GM21717 (cell line): Measurements from ENCODE around the gene ILDR2.

Experiments used
- ATAC-seq: cut with Tn5 transposase; IDR thresholded peaks from one replicate; pipeline ENCODE4 v1.9.1; 2021; ENCODE audit warnings: mild to moderate bottlenecking, moderate library complexity; ENCODE audit not compliant: unreplicated experiment

ILDR2 gene

DNA sequence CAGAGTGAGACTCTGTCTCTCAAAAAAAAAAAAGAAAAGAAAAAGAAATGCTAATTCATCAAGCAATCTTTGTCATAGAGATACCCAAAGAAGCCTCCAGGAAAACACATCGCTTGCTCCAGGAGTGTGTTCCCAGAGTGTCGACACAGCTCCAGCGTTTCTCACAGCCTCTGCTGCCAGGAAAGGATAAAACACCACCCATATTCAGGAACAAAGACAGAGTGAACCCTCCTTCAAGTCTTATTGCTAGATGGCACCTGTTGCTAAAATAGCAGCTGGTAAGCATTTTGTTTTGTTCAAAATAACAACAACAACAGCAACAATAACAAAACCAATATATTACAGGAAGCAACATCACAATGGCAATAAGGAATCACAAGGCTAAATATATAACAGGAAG lies 3.1 kb downstream of the ILDR2 start:
- no peak for ATAC-seq

DNA sequence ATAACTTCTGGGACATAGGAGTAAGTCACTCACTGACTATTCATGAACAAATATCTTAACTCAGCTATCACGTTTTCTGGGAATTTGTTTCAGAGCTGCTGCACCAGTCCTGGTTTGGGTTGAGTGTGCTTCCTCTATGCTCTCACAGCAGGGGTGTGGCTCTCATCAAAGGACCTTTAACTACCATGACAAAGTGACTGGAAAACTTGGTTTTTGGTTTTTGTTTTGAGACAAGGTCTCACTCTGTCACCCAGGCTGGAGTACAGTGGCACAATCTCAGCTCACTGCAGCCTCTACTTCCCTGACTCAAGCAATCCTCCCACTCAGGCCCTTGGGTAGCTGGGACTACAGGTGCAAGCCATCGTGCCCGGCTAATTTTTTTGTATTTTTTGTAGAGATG lies 4.1 kb downstream of the ILDR2 start:
- no peak for ATAC-seq

GRCh38 chr1:166969074-166969677 lies 6.2 kb downstream of the ILDR2 start:
- no peak for ATAC-seq

- ATAC-seq = no peak
Measured at GRCh38 chr1:166960858-166961474, 14.4 kb downstream of the ILDR2 start.

- ATAC-seq = no peak
Measured at GRCh38 chr1:166956872-166957271, 18.5 kb downstream of the ILDR2 start.

- no peak for ATAC-seq
Measured at GRCh38 chr1:166956057-166956850, 19.1 kb downstream of the ILDR2 start.

- no peak for ATAC-seq
Measured at GRCh38 chr1:166953491-166953890, 21.8 kb downstream of the ILDR2 start.

GRCh38 chr1:166952002-166952746 lies 23.2 kb downstream of the ILDR2 start:
- ATAC-seq = no peak

DNA sequence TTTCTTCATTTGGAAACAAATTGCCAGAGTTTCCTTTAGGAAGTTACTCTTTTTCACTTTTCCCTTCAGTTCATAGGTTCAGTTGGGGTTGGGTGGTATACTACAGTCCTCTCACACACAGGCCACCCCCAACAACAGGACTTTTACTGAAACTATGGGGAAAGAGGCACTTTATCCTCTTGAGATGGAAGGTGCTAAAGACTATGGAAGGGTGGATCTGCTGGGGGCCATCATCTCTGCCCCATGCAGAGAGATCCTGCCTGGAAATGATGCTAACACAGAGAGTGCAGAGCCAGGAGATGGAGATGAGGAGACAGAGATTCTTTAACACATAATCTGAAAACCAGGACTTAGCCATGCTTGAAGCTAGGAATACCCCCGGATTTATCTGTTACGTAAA lies 24.3 kb downstream of the ILDR2 start:
- ATAC-seq = no peak

DNA sequence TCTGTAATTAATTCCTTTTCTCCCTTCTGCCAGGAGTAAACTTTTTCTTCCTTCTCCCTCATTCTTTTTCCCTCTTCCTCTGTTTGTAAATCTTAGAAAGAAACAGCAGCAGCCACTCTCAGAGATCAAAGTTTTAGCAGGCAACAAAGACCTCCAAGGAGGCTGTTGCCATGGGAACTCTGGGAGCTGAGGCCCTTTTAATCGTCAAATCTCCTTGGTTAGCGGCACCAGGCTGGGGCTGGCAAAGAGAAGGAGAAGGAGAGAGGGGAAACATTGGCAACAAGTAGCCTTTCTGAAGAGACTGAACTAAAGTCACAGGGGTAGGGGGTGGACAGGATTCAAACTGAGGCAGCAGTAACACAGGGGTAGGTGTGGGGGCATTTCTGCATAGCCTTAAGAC lies 25.2 kb downstream of the ILDR2 start:
- ATAC-seq = no peak

GRCh38 chr1:166948856-166949350 lies 26.4 kb downstream of the ILDR2 start:
- no peak for ATAC-seq

GRCh38 chr1:166947398-166948043 lies 27.8 kb downstream of the ILDR2 start:
- ATAC-seq = no peak

DNA sequence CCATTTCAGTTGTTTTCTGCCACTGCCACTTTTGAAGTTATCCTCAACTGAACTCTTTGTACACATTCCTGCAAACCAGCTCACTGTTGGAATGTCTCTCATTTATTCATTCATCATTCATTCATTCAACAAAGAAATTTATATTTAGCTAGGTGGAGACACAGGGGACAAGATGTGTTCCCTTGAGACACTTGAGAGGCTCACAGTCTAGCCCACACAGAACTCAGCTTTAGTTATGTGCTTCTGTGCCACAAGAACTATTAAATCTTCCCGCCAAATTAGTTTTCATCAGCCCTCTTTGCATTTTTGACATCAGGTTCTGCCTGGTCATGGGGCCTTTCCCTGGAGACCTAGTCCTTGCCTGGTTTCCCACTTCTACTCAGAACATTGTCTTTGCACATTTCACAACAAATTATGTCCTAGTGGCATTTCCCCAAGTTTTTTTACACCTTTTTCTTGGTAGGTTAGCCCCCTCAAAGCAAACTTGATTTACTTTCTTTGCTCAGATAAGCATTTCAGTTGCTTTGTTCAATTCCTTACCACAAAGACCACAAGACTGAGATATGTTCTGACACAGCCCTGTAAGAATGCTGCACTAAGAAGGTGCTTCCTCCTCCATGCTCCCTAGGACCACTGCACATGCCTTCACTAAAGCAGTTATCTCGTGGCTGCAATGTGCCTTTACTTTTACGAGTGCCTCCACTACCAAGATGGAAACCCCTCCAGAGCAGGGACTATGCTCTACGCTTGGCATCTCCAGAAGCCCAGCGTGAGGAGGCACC lies 31.0 kb downstream of the ILDR2 start:
- no peak for ATAC-seq

GRCh38 chr1:166939741-166940375 lies 35.5 kb downstream of the ILDR2 start:
- no peak for ATAC-seq

DNA sequence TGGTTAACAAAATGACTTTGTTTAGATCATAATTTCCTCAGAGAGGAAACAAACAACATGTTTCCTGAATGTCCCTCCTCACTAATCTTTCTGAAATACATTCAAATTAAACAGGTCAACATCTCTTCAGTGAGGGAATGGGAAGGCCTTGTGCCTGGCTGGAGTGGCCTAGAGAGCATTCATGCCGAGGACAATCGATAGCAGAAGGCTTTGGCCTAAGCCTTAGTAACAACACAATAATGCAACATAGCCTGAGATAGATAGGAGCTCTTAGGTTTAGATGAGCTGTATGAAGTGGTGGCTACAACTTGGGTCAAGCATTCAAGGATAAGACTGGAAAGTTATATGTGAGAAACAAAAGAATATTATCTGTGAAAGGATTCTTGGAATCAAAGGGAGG lies 37.4 kb downstream of the ILDR2 start:
- ATAC-seq = no peak

GRCh38 chr1:166937329-166937728 lies 38.0 kb downstream of the ILDR2 start:
- no peak for ATAC-seq

GRCh38 chr1:166933633-166934032 lies 41.7 kb downstream of the ILDR2 start:
- no peak for ATAC-seq

DNA sequence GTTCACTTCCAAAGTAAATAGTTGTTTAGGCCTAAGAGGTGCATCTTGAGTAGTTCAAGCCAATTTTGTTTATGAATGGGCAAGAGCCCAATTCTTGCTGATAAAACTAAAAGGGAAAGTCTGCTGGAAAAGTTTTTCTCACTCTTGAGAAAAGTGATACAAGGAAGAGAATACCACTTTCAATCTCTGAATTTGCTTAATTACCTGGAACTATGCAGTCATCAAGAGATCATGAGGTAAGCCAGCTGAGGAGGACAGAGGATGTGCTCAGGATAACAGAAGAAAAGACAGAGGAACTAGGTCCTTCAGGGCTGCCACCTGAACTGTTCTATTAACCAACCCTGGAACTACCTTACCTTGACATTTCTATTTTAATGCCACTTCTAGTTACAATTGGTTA lies 42.2 kb downstream of the ILDR2 start:
- no peak for ATAC-seq

GRCh38 chr1:166929911-166930310 lies 45.4 kb downstream of the ILDR2 start:
- ATAC-seq = no peak

DNA sequence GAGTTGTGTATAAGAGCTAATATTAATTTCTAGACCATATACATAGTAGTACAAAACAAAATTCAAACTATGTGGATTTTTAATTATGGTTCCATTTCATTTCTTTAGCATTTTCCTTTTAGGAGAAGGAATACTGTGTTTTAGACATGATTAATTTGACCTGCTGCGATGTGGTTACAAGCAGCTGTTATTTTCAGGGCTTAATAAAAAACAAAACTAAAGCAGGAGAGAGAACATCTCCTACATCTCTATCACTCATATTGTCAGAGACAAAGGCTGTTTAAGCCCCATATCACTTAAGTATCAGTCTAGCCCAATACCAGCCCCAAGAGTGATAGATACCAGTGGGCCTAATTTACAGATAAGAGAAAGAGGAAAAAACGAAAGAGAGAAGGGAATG lies 47.6 kb downstream of the ILDR2 start:
- ATAC-seq = no peak
